NCI-H82 treated with DMSO at 0.1 percent for 48 hours (cell line): ENCODE measurements around the gene PACRG.

ENCODE experiments used
- DNase-seq: peaks from one replicate; lab custom pipeline; 2025; ENCODE audit not compliant: unreplicated experiment; lab: John Stamatoyannopoulos, UW

Gene PACRG

GRCh38 chr6:163341224-163342061 is 613.7 kb downstream of the PACRG start:
- no peak for DNase-seq

GRCh38 chr6:163342571-163343539 is 615.1 kb downstream of the PACRG start:
- DNase-seq, result no peak

GRCh38 chr6:163343609-163344008 is 615.8 kb downstream of the PACRG start:
- DNase-seq, result no peak

GRCh38 chr6:163344411-163344810 is 616.6 kb downstream of the PACRG start:
- no peak for DNase-seq

GRCh38 chr6:163345931-163346330 is 618.2 kb downstream of the PACRG start:
- DNase-seq, result no peak

- DNase-seq, result no peak
These were observed 618.8 kb downstream of the PACRG start for GRCh38 chr6:163346497-163346961.

GRCh38 chr6:163347021-163347446 is 619.3 kb downstream of the PACRG start:
- DNase-seq, result no peak

GRCh38 chr6:163348789-163349680 is 621.3 kb downstream of the PACRG start:
- no peak for DNase-seq

GRCh38 chr6:163349696-163350095 is 621.9 kb downstream of the PACRG start:
- DNase-seq, result no peak

- no peak for DNase-seq
These were observed 623.2 kb downstream of the PACRG start for GRCh38 chr6:163351013-163351412.

GRCh38 chr6:163352011-163352685 is 624.4 kb downstream of the PACRG start:
- no peak for DNase-seq

GRCh38 chr6:163352966-163353365 is 625.2 kb downstream of the PACRG start:
- no peak for DNase-seq

GRCh38 chr6:163354085-163354484 is 626.3 kb downstream of the PACRG start:
- DNase-seq, result no peak

GRCh38 chr6:163354761-163355425 is 627.1 kb downstream of the PACRG start:
- no peak for DNase-seq

- no peak for DNase-seq
These were observed 627.7 kb downstream of the PACRG start for GRCh38 chr6:163355426-163355991.

- DNase-seq, result no peak
These were observed 628.5 kb downstream of the PACRG start for GRCh38 chr6:163356324-163356723.

- no peak for DNase-seq
These were observed 629.0 kb downstream of the PACRG start for GRCh38 chr6:163356743-163357142.

- no peak for DNase-seq
These were observed 636.9 kb downstream of the PACRG start for GRCh38 chr6:163364641-163365040.
